B cell (primary cell): ENCODE results near the gene SDC4. TPM values are rescaled to one million over a fixed set of nuclear protein-coding genes. Genes with fewer than 3 reads are reported as not detected.

Source experiments
- ATAC-seq: fragments of 200-7000 bp; cut with Tn5 transposase; one replicate; pipeline ENCODE4 v1.10.0; 2021; ENCODE audit warnings: low read depth, mild to moderate bottlenecking, moderate number of reproducible peaks, moderate library complexity
- CTCF ChIA-PET: fragments of 350-600 bp; sonication (Branson Sonifier 250); formaldehyde crosslinking; loops from one replicate; lab custom pipeline; 2021; ENCODE audit warnings: antibody characterized with exemption, inconsistent platforms; lab: Charles Lee
- POLR2A ChIA-PET: fragments of 350-600 bp; sonication (Branson Sonifier 250); formaldehyde crosslinking; loops from one replicate; lab custom pipeline; 2021; ENCODE audit warnings: antibody characterized with exemption; lab: Charles Lee
- DNase-seq: peaks from one replicate; pipeline ENCODE4 v3.0.0; 2013
- H2AFZ ChIP-seq: 2 replicates; pipeline ENCODE4 v1.6.1; 2012; ENCODE audit warnings: mild to moderate bottlenecking, low read depth, low read length; ENCODE audit not compliant: insufficient read depth, poor library complexity, severe bottlenecking
- H3K27ac ChIP-seq, 2 donors: 1 replicate in 1 of 2; 2 replicates in 1 of 2; pipeline ENCODE4 v1.5.1; 2012 to 2013; ENCODE audit warnings: low read length in 2 of 2, mild to moderate bottlenecking in 2 of 2, moderate library complexity in 1 of 2
- H3K27me3 ChIP-seq, 4 experiments: fragments of 200-600 bp in 1 of 4; sonication (generic) in 1 of 4; replicated peaks in 1 of 4; 1 replicate in 2 of 4; 2 replicates in 2 of 4; pipeline versions ENCODE4 v1.6.1 to v1.7.0; 2013 to 2016; ENCODE audit warnings: low read length in 3 of 4, mild to moderate bottlenecking in 2 of 4, mixed read lengths in 1 of 4, moderate library complexity in 1 of 4; ENCODE audit not compliant: insufficient read depth in 4 of 4, control insufficient read depth in 3 of 4; ENCODE audit errors: control extremely low read depth in 1 of 4
- H3K36me3 ChIP-seq, 2 experiments: replicated peaks in 1 of 2; 1 replicate in 1 of 2; 2 replicates in 1 of 2; pipeline versions ENCODE4 v1.6.1 to v1.7.1; 2013; ENCODE audit warnings: low read length in 1 of 2; ENCODE audit not compliant: insufficient read depth in 2 of 2, control insufficient read depth in 1 of 2; ENCODE audit errors: control extremely low read depth in 1 of 2, extremely low read depth in 1 of 2
- H3K4me1 ChIP-seq, 2 donors: fragments of 200-600 bp in 1 of 2; sonication (generic) in 1 of 2; 1 replicate in 1 of 2; 2 replicates in 1 of 2; pipeline versions ENCODE4 v1.5.1 to v1.6.1; 2013 to 2017; ENCODE audit warnings: low read length in 2 of 2; ENCODE audit not compliant: control insufficient read depth in 2 of 2, insufficient read depth in 2 of 2
- H3K4me2 ChIP-seq: replicated peaks from 2 replicates; pipeline ENCODE3; 2012; ENCODE audit warnings: mild to moderate bottlenecking, low read depth, low read length; ENCODE audit not compliant: poor library complexity, severe bottlenecking
- H3K4me3 ChIP-seq, 5 experiments: fragments of 200-600 bp in 1 of 5; sonication (generic) in 1 of 5; 1 replicate in 3 of 5; 2 replicates in 2 of 5; pipeline versions ENCODE4 v1.5.1 to v1.7.0; 2011 to 2016; ENCODE audit warnings: low read length in 4 of 5, mild to moderate bottlenecking in 4 of 5, low read depth in 2 of 5, control low read depth in 1 of 5, moderate library complexity in 1 of 5; ENCODE audit not compliant: insufficient read depth in 1 of 5; ENCODE audit errors: control extremely low read depth in 1 of 5, extremely low read depth in 1 of 5
- H3K79me2 ChIP-seq: fragments of 200-600 bp; sonication (generic); one replicate; pipeline ENCODE4 v1.6.0; 2016; ENCODE audit warnings: low read length; ENCODE audit not compliant: control insufficient read depth, insufficient read depth
- H3K9ac ChIP-seq: fragments of 200-600 bp; sonication (generic); 2 replicates; pipeline ENCODE4 v1.6.1; 2017; ENCODE audit warnings: mild to moderate bottlenecking, low read length, moderate library complexity
- H3K9me3 ChIP-seq, 3 donors: one replicate each; pipeline versions ENCODE4 v1.6.1 to v1.7.1; 2013; ENCODE audit warnings: low read length in 2 of 3; ENCODE audit not compliant: control insufficient read depth in 2 of 3, insufficient read depth in 1 of 3; ENCODE audit errors: control extremely low read depth in 1 of 3
- H4K20me1 ChIP-seq: 2 replicates; pipeline ENCODE4 v1.6.0; 2012; ENCODE audit warnings: mild to moderate bottlenecking, low read length; ENCODE audit not compliant: insufficient read depth, control insufficient read depth, poor library complexity, severe bottlenecking
- H3K27ac Mint-ChIP-seq: one replicate; pipeline ENCODE4 v1.8.0; 2021; ENCODE audit warnings: mixed read lengths
- H3K27me3 Mint-ChIP-seq: one replicate; pipeline ENCODE4 v1.8.0; 2021; ENCODE audit warnings: mixed read lengths
- H3K4me1 Mint-ChIP-seq: one replicate; pipeline ENCODE4 v1.8.0; 2021; ENCODE audit warnings: mixed read lengths
- H3K4me3 Mint-ChIP-seq: one replicate; pipeline ENCODE4 v1.8.0; 2021; ENCODE audit warnings: mixed read lengths
- H3K9me3 Mint-ChIP-seq: one replicate; pipeline ENCODE4 v1.8.0; 2022; ENCODE audit warnings: mixed read lengths; ENCODE audit not compliant: insufficient read depth
- EZH2 ChIP-seq: IDR thresholded peaks from 2 replicates; pipeline ENCODE4 v1.6.1; 2012; ENCODE audit warnings: borderline replicate concordance, low read depth, mild to moderate bottlenecking, moderate library complexity, low read length; ENCODE audit not compliant: insufficient read depth, poor library complexity, severe bottlenecking
- WGBS: methylation state at CpG from one replicate; pipeline ENCODE4 v1.1.5; 2013; ENCODE audit warnings: missing lambda C conversion rate; ENCODE audit not compliant: insufficient coverage; 5-methylcytosine and 5-hydroxymethylcytosine counted together
- intact Hi-C: fragments of 100-400 bp; cut with micrococcal nuclease; formaldehyde crosslinking; loops from one replicate; pipeline ENCODE4 v1.10.0; 2022
- polyA plus RNA-seq: library from polyadenylated mRNA; depleted of rRNA; stranded (reverse); fragments of >200 nt; gene quantifications from 2 replicates; pipeline ENCODE4 v1.2.3, GENCODE V29; 2012
- total RNA-seq, 2 donors: library from RNA; stranded (reverse); fragments of 120-200 nt in 1 of 2; gene quantifications; 1 replicate in 1 of 2; 2 replicates in 1 of 2; pipeline versions ENCODE4 v1.2.3 to v1.2.4, GENCODE V29; 2013 to 2022
- TF ChIP-seq, protein P1 (sequence below): fragments of 200-600 bp; IDR thresholded peaks from one replicate; pipeline ENCODE4 v1.8.0; 2022; ENCODE audit warnings: antibody characterized with exemption, mild to moderate bottlenecking

The SDC4 gene
- total and polyA plus RNA-seq, 2 donors (not counting 1 experiment from before 2014, with no cell fraction given): 0.04 TPM; not detected in 1

DNA sequence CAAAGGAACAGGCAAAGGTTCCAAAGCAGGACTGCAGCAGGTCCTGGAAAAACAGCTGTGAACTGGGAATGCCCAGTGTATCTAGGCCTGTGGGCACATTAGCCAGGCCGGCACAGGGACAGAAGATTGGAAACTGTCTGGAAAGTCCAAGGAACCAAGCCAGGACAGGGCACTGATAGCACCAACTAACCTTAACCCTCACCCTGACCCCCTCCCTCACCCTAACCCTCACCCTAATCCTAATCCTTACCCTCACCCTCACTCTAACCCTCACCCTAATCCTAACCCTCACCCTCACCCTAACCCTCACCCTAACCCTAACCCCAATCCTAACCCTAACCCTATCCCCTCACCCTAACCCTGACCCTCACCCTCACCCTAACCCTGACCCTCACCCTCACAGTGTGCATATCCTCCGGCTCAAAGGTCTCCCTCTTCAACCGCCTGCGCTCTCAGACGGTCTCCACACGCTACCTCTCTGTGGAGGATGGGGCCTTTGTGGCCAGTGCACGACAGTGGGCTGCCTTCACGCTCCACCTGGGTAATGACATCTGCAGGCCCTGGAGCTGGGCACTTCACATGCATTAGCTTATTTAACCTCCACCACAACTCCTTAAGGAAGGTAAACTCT is 35.0 kb downstream of the SDC4 start:
- H2AFZ ChIP-seq: no peak overlapping the region
- H3K4me1 ChIP-seq: peaks cover 17 to 18% of the 10 kb centered on the region in 2 donors
- ATAC-seq (no peak), DNase-seq (no peak)
- H3K79me2 ChIP-seq: no peaks in the 10 kb centered on the region
- H3K36me3 ChIP-seq: no peaks in the 10 kb centered on the region
- peaks cover 0 to 12% (median 0%) of the 10 kb centered on the region in 3 donors for H3K9me3 ChIP-seq
- H3K4me1 Mint-ChIP-seq: peaks cover 10% of the 10 kb centered on the region
- intact Hi-C loops: no loop called here
- peaks cover 61% of the 10 kb centered on the region for H3K27me3 Mint-ChIP-seq
- H3K4me3 ChIP-seq: no peak overlapping the region
- WGBS: 98% methylated on average over 6 of the region's 8 CpGs
- no peaks in the 10 kb centered on the region for H3K9me3 Mint-ChIP-seq
- ChIA-PET CTCF (interaction anchor here (0.5 to 2.1 kb wide), 10 partner anchors 8 to 1193 kb away, joined by 3 to 10 read pairs (median 6); no protein-coding TSS in a partner anchor), POLR2A (interaction anchor here (0.6 to 0.7 kb wide), 2 partner anchors 8 to 404 kb away, joined by 4 to 5 read pairs; partner anchors contain the start of gene PABPC1L)
- H3K27me3 ChIP-seq: peaks cover 0 to 64% (median 18%) of the 10 kb centered on the region in 4 experiments
- H3K4me3 Mint-ChIP-seq: no peak overlapping the region
- H3K27ac ChIP-seq: no peak overlapping the region
- H3K4me2 ChIP-seq: no peak overlapping the region
- H3K9ac ChIP-seq: no peak overlapping the region
- H3K27ac Mint-ChIP-seq: no peak overlapping the region
- TF ChIP-seq EZH2: no peak
- TF ChIP-seq, protein P1, sequence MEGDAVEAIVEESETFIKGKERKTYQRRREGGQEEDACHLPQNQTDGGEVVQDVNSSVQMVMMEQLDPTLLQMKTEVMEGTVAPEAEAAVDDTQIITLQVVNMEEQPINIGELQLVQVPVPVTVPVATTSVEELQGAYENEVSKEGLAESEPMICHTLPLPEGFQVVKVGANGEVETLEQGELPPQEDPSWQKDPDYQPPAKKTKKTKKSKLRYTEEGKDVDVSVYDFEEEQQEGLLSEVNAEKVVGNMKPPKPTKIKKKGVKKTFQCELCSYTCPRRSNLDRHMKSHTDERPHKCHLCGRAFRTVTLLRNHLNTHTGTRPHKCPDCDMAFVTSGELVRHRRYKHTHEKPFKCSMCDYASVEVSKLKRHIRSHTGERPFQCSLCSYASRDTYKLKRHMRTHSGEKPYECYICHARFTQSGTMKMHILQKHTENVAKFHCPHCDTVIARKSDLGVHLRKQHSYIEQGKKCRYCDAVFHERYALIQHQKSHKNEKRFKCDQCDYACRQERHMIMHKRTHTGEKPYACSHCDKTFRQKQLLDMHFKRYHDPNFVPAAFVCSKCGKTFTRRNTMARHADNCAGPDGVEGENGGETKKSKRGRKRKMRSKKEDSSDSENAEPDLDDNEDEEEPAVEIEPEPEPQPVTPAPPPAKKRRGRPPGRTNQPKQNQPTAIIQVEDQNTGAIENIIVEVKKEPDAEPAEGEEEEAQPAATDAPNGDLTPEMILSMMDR: no peak
- H4K20me1 ChIP-seq: no peaks in the 10 kb centered on the region

DNA sequence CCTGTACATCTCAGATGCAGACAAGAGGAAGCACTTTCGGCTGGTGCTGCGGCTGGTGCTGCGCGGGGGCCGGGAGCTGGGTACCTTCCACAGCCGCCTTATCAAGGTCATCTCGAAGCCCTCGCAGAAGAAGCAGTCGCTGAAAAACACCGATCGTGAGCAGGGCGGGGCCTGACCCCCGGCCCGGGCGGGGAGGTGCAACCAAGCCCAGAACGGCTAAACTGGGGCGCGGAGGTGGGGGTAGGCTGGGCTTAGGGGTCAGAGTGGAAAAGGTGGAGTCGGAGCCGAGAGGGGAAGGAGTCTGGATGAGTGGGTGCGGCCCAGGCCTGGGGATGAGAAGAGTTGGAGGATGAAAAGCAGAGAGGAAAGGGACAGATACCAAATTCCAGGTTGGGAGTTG is 36.0 kb downstream of the SDC4 start:
- Mint-ChIP-seq H3K27ac (no peak overlapping the region), H3K27me3 (peaks cover 63% of the 10 kb centered on the region), H3K9me3 (no peaks in the 10 kb centered on the region), H3K4me3 (no peak overlapping the region), H3K4me1 (peaks cover 7% of the 10 kb centered on the region)
- H4K20me1 ChIP-seq: no peaks in the 10 kb centered on the region
- ChIA-PET POLR2A (interaction anchor here (0.7 kb wide), 1 partner anchor 9 kb away, joined by 5 read pairs; no protein-coding TSS in a partner anchor), CTCF (interaction anchor here (0.7 to 2.1 kb wide), 20 partner anchors 9 to 627 kb away, joined by 3 to 12 read pairs (median 4); partner anchors contain the start of gene SYS1)
- intact Hi-C loops: no loop called here
- no peak overlapping the region for H3K4me2 ChIP-seq
- H2AFZ ChIP-seq: no peak overlapping the region
- H3K9me3 ChIP-seq: peaks cover 0 to 13% (median 0%) of the 10 kb centered on the region in 3 donors
- H3K4me3 ChIP-seq: no peak overlapping the region
- no peak overlapping the region for H3K27ac ChIP-seq
- no peak for TF ChIP-seq EZH2
- TF ChIP-seq, protein P1: no peak
- no peak overlapping the region for H3K9ac ChIP-seq
- no peaks in the 10 kb centered on the region for H3K36me3 ChIP-seq
- peaks cover 0 to 64% (median 18%) of the 10 kb centered on the region in 4 experiments for H3K27me3 ChIP-seq
- DNase-seq: no peak
- peaks cover 15 to 16% of the 10 kb centered on the region in 2 donors for H3K4me1 ChIP-seq
- 66% methylated on average over 21 of the region's 21 CpGs for WGBS
- ATAC-seq: no peak
- no peaks in the 10 kb centered on the region for H3K79me2 ChIP-seq
